Measurements from ENCODE around the gene PLEKHM3. TPM values are rescaled to one million over a fixed set of nuclear protein-coding genes. Genes with fewer than 3 reads are reported as not detected.

PLEKHM3 gene
- total and polyA plus RNA-seq, 4 donors, result 3.0 to 18.3 (median 5.5) TPM

GRCh38 chr2:207875473-207876212, 149.7 kb downstream of the PLEKHM3 start:
- 79% methylated on average over 3 of the region's 3 CpGs for WGBS
- no peaks in the 10 kb centered on the region for H3K27me3 ChIP-seq (ENCODE audit: control insufficient read depth in 4 of 4, insufficient read depth in 4 of 4, low read length in 3 of 4)
- no peak overlapping the region for H3K27ac ChIP-seq (ENCODE audit: low read depth in 1 of 2, low read length in 2 of 2)
- H3K9ac ChIP-seq (ENCODE audit: low read depth in 1 of 2, low read length in 2 of 2), result no peak overlapping the region
- no peak for TF ChIP-seq FOXA2 (IDR thresholded peaks at IDR 0.05)
- TF ChIP-seq RXRA (IDR thresholded peaks at IDR 0.05), result no peak
- TF ChIP-seq RAD21 (IDR thresholded peaks at IDR 0.05), result no peak
- TF ChIP-seq, protein P1, sequence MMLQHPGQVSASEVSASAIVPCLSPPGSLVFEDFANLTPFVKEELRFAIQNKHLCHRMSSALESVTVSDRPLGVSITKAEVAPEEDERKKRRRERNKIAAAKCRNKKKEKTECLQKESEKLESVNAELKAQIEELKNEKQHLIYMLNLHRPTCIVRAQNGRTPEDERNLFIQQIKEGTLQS (IDR thresholded peaks at IDR 0.05), result no peak
- TF ChIP-seq JUND (IDR thresholded peaks at IDR 0.05), result no peak
- TF ChIP-seq, protein P2, sequence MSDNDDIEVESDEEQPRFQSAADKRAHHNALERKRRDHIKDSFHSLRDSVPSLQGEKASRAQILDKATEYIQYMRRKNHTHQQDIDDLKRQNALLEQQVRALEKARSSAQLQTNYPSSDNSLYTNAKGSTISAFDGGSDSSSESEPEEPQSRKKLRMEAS (IDR thresholded peaks at IDR 0.05), result no peak
- TF ChIP-seq SP1 (IDR thresholded peaks at IDR 0.05), result no peak
- TF ChIP-seq HNF4A (conservative IDR thresholded peaks at IDR 0.05), result no peak
- TF ChIP-seq HNF4G (IDR thresholded peaks at IDR 0.05), result no peak
- H3K4me1 ChIP-seq (ENCODE audit: control insufficient read depth in 4 of 4, insufficient read depth in 4 of 4, low read length in 3 of 4), result peaks cover 0 to 5% (median 2%) of the 10 kb centered on the region in 4 donors
- H3K4me3 ChIP-seq (ENCODE audit: low read depth in 1 of 3, low read length in 3 of 3), result no peak overlapping the region
- H3K36me3 ChIP-seq (ENCODE audit: control insufficient read depth in 4 of 4, insufficient read depth in 3 of 4, low read depth in 1 of 4, low read length in 3 of 4), result no peaks in the 10 kb centered on the region
- DNase-seq (ENCODE audit: low spot score), result no peak
- no peaks in the 10 kb centered on the region for H3K9me3 ChIP-seq (ENCODE audit: control insufficient read depth in 4 of 4, low read length in 3 of 4)

- H3K4me3 ChIP-seq (ENCODE audit: low read depth in 1 of 3, low read length in 3 of 3), result no peak overlapping the region
- H3K27ac ChIP-seq (ENCODE audit: low read depth in 1 of 2, low read length in 2 of 2), result no peak overlapping the region
- no peaks in the 10 kb centered on the region for H3K9me3 ChIP-seq (ENCODE audit: control insufficient read depth in 4 of 4, low read length in 3 of 4)
- H3K4me1 ChIP-seq (ENCODE audit: control insufficient read depth in 4 of 4, insufficient read depth in 4 of 4, low read length in 3 of 4), result peaks cover 3 to 14% (median 5%) of the 10 kb centered on the region in 4 donors
- no peaks in the 10 kb centered on the region for H3K27me3 ChIP-seq (ENCODE audit: control insufficient read depth in 4 of 4, insufficient read depth in 4 of 4, low read length in 3 of 4)
- DNase-seq (ENCODE audit: low spot score), result no peak
- no peak overlapping the region for H3K9ac ChIP-seq (ENCODE audit: low read depth in 1 of 2, low read length in 2 of 2)
- 96% methylated on average over 1 of the region's 1 CpG for WGBS
- no peaks in the 10 kb centered on the region for H3K36me3 ChIP-seq (ENCODE audit: control insufficient read depth in 4 of 4, insufficient read depth in 3 of 4, low read depth in 1 of 4, low read length in 3 of 4)
- TF ChIP-seq, protein P1 (IDR thresholded peaks at IDR 0.05), result no peak
- TF ChIP-seq ZBTB33 (IDR thresholded peaks at IDR 0.05), result no peak
- TF ChIP-seq JUND (IDR thresholded peaks at IDR 0.05), result no peak
- TF ChIP-seq NR2F2 (IDR thresholded peaks at IDR 0.05), result no peak
- no peak for TF ChIP-seq HNF4A (conservative IDR thresholded peaks at IDR 0.05)
- TF ChIP-seq FOXA1 (IDR thresholded peaks at IDR 0.05), result no peak
- TF ChIP-seq HNF4G (IDR thresholded peaks at IDR 0.05), result no peak
- TF ChIP-seq EGR1 (IDR thresholded peaks at IDR 0.05; ENCODE audit: low read depth in 2 of 2), result no peak
- no peak for TF ChIP-seq RAD21 (IDR thresholded peaks at IDR 0.05)
- no peak for TF ChIP-seq CTCF (IDR thresholded peaks at IDR 0.05; ENCODE audit: low read depth, low read length, missing input control)
- no peak for TF ChIP-seq TAF1 (conservative IDR thresholded peaks at IDR 0.05)
Measured at GRCh38 chr2:207873794-207874193, 151.5 kb downstream of the PLEKHM3 start.

Data from liver (tissue), 9 donors.